Testis (tissue), 2 donors: Measurements from ENCODE around the gene ETAA1.

Source experiments
- CTCF ChIP-seq, 3 experiments: fragments of 450-650 bp in 2 of 3; fragments of 200-600 bp in 1 of 3; sonication (generic) in 1 of 3; IDR thresholded peaks; one replicate each; pipeline ENCODE4 v1.5.1; 2016 to 2019; ENCODE audit warnings: antibody characterized with exemption in 3 of 3, mild to moderate bottlenecking in 2 of 3, moderate library complexity in 1 of 3
- POLR2A ChIP-seq: fragments of 450-650 bp; IDR thresholded peaks from one replicate; pipeline ENCODE4 v1.6.1; 2017; ENCODE audit warnings: antibody characterized with exemption, mild to moderate bottlenecking, moderate library complexity

DNA sequence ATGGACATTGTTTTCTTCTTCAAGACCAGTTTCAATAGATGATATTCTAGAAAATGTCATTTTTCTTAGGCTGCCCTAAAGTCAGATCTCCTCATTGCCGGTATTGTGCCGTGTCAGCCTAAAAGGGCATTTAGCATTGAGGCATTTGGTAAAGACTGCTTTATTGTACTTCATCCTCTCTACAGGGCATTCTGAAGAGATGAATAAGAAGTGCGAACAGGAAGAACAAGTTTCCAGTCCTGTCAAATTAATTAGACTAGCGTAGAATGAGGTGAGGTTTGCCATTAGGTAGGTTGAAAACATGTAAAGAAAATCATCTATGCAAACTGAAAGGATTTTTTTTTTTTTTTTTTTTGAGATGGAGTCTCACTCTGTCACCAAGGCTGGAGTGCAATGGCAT, 60.6 kb downstream of the ETAA1 start:
- TF ChIP-seq CTCF (IDR thresholded peaks at IDR 0.05), result no peak
- no peak for TF ChIP-seq POLR2A
